ENCODE measurements around the gene GCNT3.

The GCNT3 gene

GRCh38 chr15:59583088-59583487 lies 28.5 kb upstream of the GCNT3 start:
- H3K27me3 ChIP-seq (ENCODE audit: control insufficient read depth, low read length), result no peaks in the 10 kb centered on the region
- H3F3A ChIP-seq (ENCODE audit: control insufficient read depth, insufficient read depth), result no peaks in the 10 kb centered on the region
- H3K27ac ChIP-seq (ENCODE audit: low read depth, low read length), result no peak overlapping the region
- no peak for TF ChIP-seq CTCF (IDR thresholded peaks at IDR 0.05; ENCODE audit: low read depth, low read length, poor library complexity, severe bottlenecking)
- no peak for TF ChIP-seq EZH2phosphoT487 (IDR thresholded peaks at IDR 0.05; ENCODE audit: borderline replicate concordance, low read length)
- no peak overlapping the region for H3K4me2 ChIP-seq (ENCODE audit: low read length)
- no peaks in the 10 kb centered on the region for H4K20me1 ChIP-seq (ENCODE audit: control insufficient read depth, insufficient read depth, low read depth, low read length)
- no peaks in the 10 kb centered on the region for H3K4me1 ChIP-seq (ENCODE audit: control insufficient read depth, low read length)
- no peak overlapping the region for H3K4me3 ChIP-seq (ENCODE audit: low read length)
- H3K9me2 ChIP-seq (replicated peaks; ENCODE audit: control insufficient read depth, low read length), result no peaks in the 10 kb centered on the region
- H3K36me3 ChIP-seq (ENCODE audit: control insufficient read depth, low read length), result no peaks in the 10 kb centered on the region
- H3K79me2 ChIP-seq (ENCODE audit: control insufficient read depth, low read length), result no peaks in the 10 kb centered on the region
- H3K9me3 ChIP-seq (ENCODE audit: control insufficient read depth, insufficient read depth, low read length), result no peaks in the 10 kb centered on the region

- Histone ChIP-seq H4K20me1 (ENCODE audit: control insufficient read depth, insufficient read depth, low read depth, low read length) (no peaks in the 10 kb centered on the region), H3K9me2 (replicated peaks; ENCODE audit: control insufficient read depth, low read length) (no peaks in the 10 kb centered on the region), H3K36me3 (ENCODE audit: control insufficient read depth, low read length) (no peaks in the 10 kb centered on the region), H3K4me1 (ENCODE audit: control insufficient read depth, low read length) (no peaks in the 10 kb centered on the region), H3K4me2 (ENCODE audit: low read length) (no peak overlapping the region), H3K9me3 (ENCODE audit: control insufficient read depth, insufficient read depth, low read length) (no peaks in the 10 kb centered on the region), H3F3A (ENCODE audit: control insufficient read depth, insufficient read depth) (no peaks in the 10 kb centered on the region), H3K27ac (ENCODE audit: low read depth, low read length) (no peak overlapping the region), H3K79me2 (ENCODE audit: control insufficient read depth, low read length) (no peaks in the 10 kb centered on the region), H3K27me3 (ENCODE audit: control insufficient read depth, low read length) (0 out of 2 replicates have a peak, but pooled peaks cover 2% of the 10 kb centered on the region), H3K4me3 (ENCODE audit: low read length) (no peak overlapping the region)
- TF ChIP-seq EZH2phosphoT487 (IDR thresholded peaks at IDR 0.05; ENCODE audit: borderline replicate concordance, low read length), result no peak
- no peak for TF ChIP-seq CTCF (IDR thresholded peaks at IDR 0.05; ENCODE audit: low read depth, low read length, poor library complexity, severe bottlenecking)
Measured at GRCh38 chr15:59587085-59587826, 24.3 kb upstream of the GCNT3 start.

GRCh38 chr15:59590027-59590426 lies 21.6 kb upstream of the GCNT3 start:
- no peaks in the 10 kb centered on the region for H3K36me3 ChIP-seq (ENCODE audit: control insufficient read depth, low read length)
- 0 out of 2 replicates have a peak, but pooled peaks cover 2% of the 10 kb centered on the region for H3K27me3 ChIP-seq (ENCODE audit: control insufficient read depth, low read length)
- H3K9me2 ChIP-seq (replicated peaks; ENCODE audit: control insufficient read depth, low read length), result no peaks in the 10 kb centered on the region
- no peak for TF ChIP-seq EZH2phosphoT487 (IDR thresholded peaks at IDR 0.05; ENCODE audit: borderline replicate concordance, low read length)
- no peak for TF ChIP-seq CTCF (IDR thresholded peaks at IDR 0.05; ENCODE audit: low read depth, low read length, poor library complexity, severe bottlenecking)
- H3K9me3 ChIP-seq (ENCODE audit: control insufficient read depth, insufficient read depth, low read length), result no peaks in the 10 kb centered on the region
- H3K79me2 ChIP-seq (ENCODE audit: control insufficient read depth, low read length), result no peaks in the 10 kb centered on the region
- no peaks in the 10 kb centered on the region for H3F3A ChIP-seq (ENCODE audit: control insufficient read depth, insufficient read depth)
- H3K4me2 ChIP-seq (ENCODE audit: low read length), result no peak overlapping the region
- H3K4me3 ChIP-seq (ENCODE audit: low read length), result no peak overlapping the region
- H4K20me1 ChIP-seq (ENCODE audit: control insufficient read depth, insufficient read depth, low read depth, low read length), result no peaks in the 10 kb centered on the region
- H3K27ac ChIP-seq (ENCODE audit: low read depth, low read length), result no peak overlapping the region
- no peaks in the 10 kb centered on the region for H3K4me1 ChIP-seq (ENCODE audit: control insufficient read depth, low read length)
